GM18868 (cell line): Measurements from ENCODE around the gene ST3GAL2.

Source experiments
- ATAC-seq: cut with Tn5 transposase; IDR thresholded peaks from one replicate; pipeline ENCODE4 v1.9.1; 2021; ENCODE audit warnings: mild to moderate bottlenecking, moderate library complexity; ENCODE audit not compliant: unreplicated experiment

The ST3GAL2 gene

GRCh38 chr16:70438969-70439862 lies at the start of gene ST3GAL2:
Gene ST3GAL2 (minus strand): TSS chr16:70439100. CDS start chr16:70398530, 40,570 bp downstream.
- peak; percentile 89 for ATAC-seq

- no peak for ATAC-seq
Measured at GRCh38 chr16:70484867-70485266, 46.0 kb upstream of the ST3GAL2 start.

GRCh38 chr16:70483426-70483825 lies 44.5 kb upstream of the ST3GAL2 start:
- ATAC-seq, result no peak

- no peak for ATAC-seq
Measured at GRCh38 chr16:70482624-70483023, 43.7 kb upstream of the ST3GAL2 start.

GRCh38 chr16:70481929-70482536 lies 43.1 kb upstream of the ST3GAL2 start:
- no peak for ATAC-seq

GRCh38 chr16:70480127-70481105 lies 41.5 kb upstream of the ST3GAL2 start:
- no peak for ATAC-seq

GRCh38 chr16:70478912-70479341 lies 40.0 kb upstream of the ST3GAL2 start:
- ATAC-seq, result no peak

- ATAC-seq, result no peak
Measured at GRCh38 chr16:70478169-70478568, 39.3 kb upstream of the ST3GAL2 start.

GRCh38 chr16:70476272-70477020 lies 37.5 kb upstream of the ST3GAL2 start:
- ATAC-seq, result peak; percentile 94

GRCh38 chr16:70475054-70475871 lies 36.4 kb upstream of the ST3GAL2 start:
- ATAC-seq, result no peak

GRCh38 chr16:70474320-70475053 lies 35.6 kb upstream of the ST3GAL2 start:
- ATAC-seq, result no peak

- ATAC-seq, result no peak
Measured at GRCh38 chr16:70473446-70474319, 34.8 kb upstream of the ST3GAL2 start.

- no peak for ATAC-seq
Measured at GRCh38 chr16:70472786-70473433, 34.0 kb upstream of the ST3GAL2 start.

- no peak for ATAC-seq
Measured at GRCh38 chr16:70470927-70471341, 32.0 kb upstream of the ST3GAL2 start.

GRCh38 chr16:70470141-70470926 lies 31.4 kb upstream of the ST3GAL2 start:
- ATAC-seq, result no peak

GRCh38 chr16:70468776-70469525 lies 30.1 kb upstream of the ST3GAL2 start:
- ATAC-seq, result no peak
